HepG2 (cell line): ENCODE results near the gene ZNF225. TPM values are rescaled to one million over a fixed set of nuclear protein-coding genes. Genes with fewer than 3 reads are reported as not detected.

Experiments
- CREM ChIP-seq, 2 experiments: sonication (generic) in 1 of 2; formaldehyde crosslinking in 1 of 2; IDR thresholded peaks; 2 replicates each; pipeline versions ENCODE4 v1.4.0 to v1.6.1; 2016 to 2020; ENCODE audit warnings: antibody characterized with exemption in 1 of 2, mild to moderate bottlenecking in 1 of 2, missing genetic modification reagents in 1 of 2
- DMAP1 ChIP-seq: IDR thresholded peaks from 2 replicates; pipeline ENCODE4 v1.6.1; 2016
- FOXA3 ChIP-seq: IDR thresholded peaks from 2 replicates; pipeline ENCODE4 v1.6.1; 2016; ENCODE audit warnings: missing genetic modification reagents, missing compliant biosample characterization
- FOXO1 ChIP-seq: sonication (generic); formaldehyde crosslinking; IDR thresholded peaks from 2 replicates; pipeline ENCODE4 v1.4.0; 2020; ENCODE audit warnings: missing genetic modification reagents
- HES4 ChIP-seq: sonication (generic); formaldehyde crosslinking; IDR thresholded peaks from 2 replicates; pipeline ENCODE4 v1.9.0; 2021; ENCODE audit warnings: mild to moderate bottlenecking, missing genetic modification reagents, borderline replicate concordance
- KAT8 ChIP-seq: IDR thresholded peaks from 2 replicates; pipeline ENCODE4 v1.6.1; 2016; ENCODE audit warnings: missing genetic modification reagents, missing compliant biosample characterization
- KLF12 ChIP-seq: sonication (generic); formaldehyde crosslinking; IDR thresholded peaks from 2 replicates; pipeline ENCODE4 v1.4.0; 2020; ENCODE audit warnings: missing genetic modification reagents, borderline replicate concordance
- KMT2B ChIP-seq: IDR thresholded peaks from 2 replicates; pipeline ENCODE4 v1.6.1; 2016; ENCODE audit warnings: missing genetic modification reagents, missing compliant biosample characterization
- MBD4 ChIP-seq: IDR thresholded peaks from 2 replicates; pipeline ENCODE4 v1.6.1; 2012; ENCODE audit warnings: low read length, inconsistent platforms, borderline replicate concordance
- RARA ChIP-seq: IDR thresholded peaks from 2 replicates; pipeline ENCODE4 v1.6.1; 2016; ENCODE audit warnings: missing genetic modification reagents, missing compliant biosample characterization
- RBM39 ChIP-seq: fragments of 200-400 bp; formaldehyde crosslinking; IDR thresholded peaks from one replicate; pipeline ENCODE4 v1.6.1; 2018; ENCODE audit warnings: antibody characterized with exemption, mild to moderate bottlenecking, low read depth, low read length; ENCODE audit not compliant: poor library complexity, severe bottlenecking
- SRY ChIP-seq: sonication (generic); formaldehyde crosslinking; IDR thresholded peaks from 2 replicates; pipeline ENCODE4 v1.8.0; 2022; ENCODE audit warnings: mild to moderate bottlenecking, missing genetic modification reagents
- ZBTB20 ChIP-seq: sonication (generic); formaldehyde crosslinking; IDR thresholded peaks from 2 replicates; pipeline ENCODE4 v1.8.1; 2023; ENCODE audit warnings: missing genetic modification reagents, low read depth, mild to moderate bottlenecking, borderline replicate concordance
- ZBTB38 ChIP-seq: sonication (generic); formaldehyde crosslinking; IDR thresholded peaks from 2 replicates; pipeline ENCODE4 v1.5.1; 2020; ENCODE audit warnings: mild to moderate bottlenecking, missing genetic modification reagents
- ZMYM3 ChIP-seq: sonication (generic); formaldehyde crosslinking; IDR thresholded peaks from 2 replicates; pipeline ENCODE4 v1.5.1; 2020; ENCODE audit warnings: mild to moderate bottlenecking, missing genetic modification reagents
- ZNF143 ChIP-seq: sonication (generic); formaldehyde crosslinking; IDR thresholded peaks from 2 replicates; pipeline ENCODE4 v1.4.0; 2020; ENCODE audit warnings: missing genetic modification reagents
- ZNF343 ChIP-seq: sonication (generic); formaldehyde crosslinking; IDR thresholded peaks from 2 replicates; pipeline ENCODE4 v1.4.0; 2020; ENCODE audit warnings: mild to moderate bottlenecking, missing genetic modification reagents
- ZNF446 ChIP-seq: sonication (generic); formaldehyde crosslinking; IDR thresholded peaks from 2 replicates; pipeline ENCODE4 v1.5.0; 2020; ENCODE audit warnings: mild to moderate bottlenecking, missing genetic modification reagents
- ZNF563 ChIP-seq: sonication (generic); formaldehyde crosslinking; IDR thresholded peaks from 2 replicates; pipeline ENCODE4 v1.8.0; 2022; ENCODE audit warnings: mild to moderate bottlenecking, moderate library complexity, missing genetic modification reagents
- ZNF629 ChIP-seq: sonication (generic); formaldehyde crosslinking; conservative IDR thresholded peaks from 2 replicates; pipeline ENCODE4 v1.5.0; 2020; ENCODE audit warnings: missing genetic modification reagents
- ZNF773 ChIP-seq: sonication (generic); formaldehyde crosslinking; IDR thresholded peaks from 2 replicates; pipeline ENCODE4 v1.4.0; 2020; ENCODE audit warnings: missing genetic modification reagents, borderline replicate concordance
- ZSCAN22 ChIP-seq: sonication (generic); formaldehyde crosslinking; IDR thresholded peaks from 2 replicates; pipeline ENCODE4 v1.4.0; 2020; ENCODE audit warnings: mild to moderate bottlenecking, missing genetic modification reagents
- polyA plus RNA-seq, 8 experiments: library from polyadenylated mRNA; depleted of rRNA in 3 of 8; stranded (reverse) in 7 of 8; unstranded in 1 of 8; fragments of >200 nt; fragmentation: Illumina TruSeq in 4 of 8; extraction: Trizol in 4 of 8; gene quantifications; 2 replicates each; pipeline versions ENCODE4 v1.2.1 to v1.2.3, GENCODE V29; 2011 to 2016; ENCODE audit warnings: low read depth in 4 of 8, missing spikeins in 1 of 8, mixed read lengths in 1 of 8; ENCODE audit not compliant: insufficient read depth in 1 of 8
- total RNA-seq, 5 experiments: library from RNA; depleted of rRNA; stranded (reverse); fragments of >200 nt; fragmentation: Illumina TruSeq; extraction: Trizol; gene quantifications; 2 replicates each; pipeline ENCODE4 v1.2.3, GENCODE V29; 2016; ENCODE audit warnings: low read depth in 1 of 5
- TF ChIP-seq, protein P1 (sequence below): sonication (generic); formaldehyde crosslinking; IDR thresholded peaks from 2 replicates; pipeline ENCODE4 v1.8.1; 2023; ENCODE audit warnings: mild to moderate bottlenecking, inconsistent platforms, moderate library complexity, missing genetic modification reagents, borderline replicate concordance
- TF ChIP-seq, protein P2 (sequence below): conservative IDR thresholded peaks from 2 replicates; pipeline ENCODE4 v1.6.1; 2018; ENCODE audit warnings: missing genetic modification reagents
- TF ChIP-seq, protein P3 (sequence below): sonication (generic); formaldehyde crosslinking; IDR thresholded peaks from 2 replicates; pipeline ENCODE4 v1.5.0; 2020; ENCODE audit warnings: missing genetic modification reagents

The ZNF225 gene
- total and polyA plus RNA-seq, 2 of the 13 experiments (the other 11 are each of a cell fraction or from before 2014, with no cell fraction given): 0.87 to 3.3 TPM

DNA sequence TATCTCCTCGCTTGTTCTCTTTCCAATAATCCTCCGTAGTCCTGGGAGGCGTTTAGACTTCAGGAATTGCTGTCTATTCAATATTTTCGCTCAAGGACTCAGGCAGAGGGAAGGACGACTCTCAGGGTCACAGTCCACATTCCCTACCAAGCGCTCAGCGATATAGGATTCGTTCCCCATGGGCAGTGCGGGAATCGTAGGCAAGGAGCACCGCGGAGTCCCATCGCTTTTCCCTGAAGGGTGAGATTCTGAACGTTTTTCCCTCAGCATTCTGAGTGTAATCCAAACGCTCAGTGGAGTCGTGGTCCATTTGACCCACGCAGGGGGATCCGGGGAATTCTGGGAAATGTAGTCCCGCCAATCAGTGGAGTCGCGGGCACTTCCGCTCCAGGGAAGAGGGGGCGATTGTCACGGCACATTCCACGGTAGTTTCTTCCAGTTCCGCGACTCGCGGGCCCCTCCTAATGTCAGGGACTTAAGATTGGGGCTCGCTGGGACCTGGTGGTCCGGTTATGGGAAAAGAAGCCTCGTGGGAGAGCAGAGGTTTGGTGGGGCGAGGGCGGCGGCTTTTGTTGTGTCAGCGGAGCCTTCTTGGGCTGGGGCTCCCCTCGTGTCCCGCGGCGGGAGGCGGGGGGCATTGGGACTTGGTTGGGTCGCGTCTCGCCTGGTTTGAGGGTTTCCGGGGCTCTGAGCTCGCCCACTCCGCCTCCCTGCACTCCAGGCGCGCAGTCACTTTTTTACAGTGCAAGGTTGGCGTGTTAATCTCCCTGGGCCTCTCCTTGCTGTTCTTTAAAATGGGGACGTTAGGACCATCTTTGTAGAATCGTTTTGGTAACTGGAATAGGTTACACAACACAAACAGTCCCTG, 28.2 kb downstream of the ZNF225 start, which contains the start of gene ZNF234 (continued):
- TF ChIP-seq ZNF629 (CRISPR knock-in tag) (peak; percentile 99), ZSCAN22 (CRISPR knock-in tag) (no peak), ZBTB20 (CRISPR knock-in tag) (peak; percentile 63; the same call in 1 of the 2 replicates), DMAP1 (CRISPR knock-in tag) (peak; percentile 36; the same call in 1 of the 2 replicates), CREM (IDR thresholded peaks at IDR 0.05) (peak; percentile 92), CREM (CRISPR knock-in tag; IDR thresholded peaks at IDR 0.05) (no peak), ZNF343 (CRISPR knock-in tag) (no peak), MBD4 (no peak), SRY (no peak), ZMYM3 (CRISPR knock-in tag) (peak; percentile 97), ZBTB38 (0 out of 2 replicates have a peak, but pooled peaks have one; percentile 12), KAT8 (peak; percentile 80), KMT2B (CRISPR knock-in tag) (peak; percentile 71), ZNF143 (CRISPR knock-in tag) (peak; percentile 94), RARA (CRISPR knock-in tag) (peak; percentile 37; the same call in 1 of the 2 replicates), RBM39 (peak; percentile 76), FOXO1 (CRISPR knock-in tag) (no peak), HES4 (CRISPR knock-in tag) (no peak), ZNF446 (CRISPR knock-in tag) (peak; percentile 18; the same call in 1 of the 2 replicates), ZNF563 (CRISPR knock-in tag) (0 out of 2 replicates have a peak, but pooled peaks have one; percentile 44), FOXA3 (CRISPR knock-in tag) (peak; percentile 27; the same call in 1 of the 2 replicates), ZNF773 (CRISPR knock-in tag) (no peak), KLF12 (CRISPR knock-in tag) (0 out of 2 replicates have a peak, but pooled peaks have one; percentile 26)
- TF ChIP-seq, protein P1, sequence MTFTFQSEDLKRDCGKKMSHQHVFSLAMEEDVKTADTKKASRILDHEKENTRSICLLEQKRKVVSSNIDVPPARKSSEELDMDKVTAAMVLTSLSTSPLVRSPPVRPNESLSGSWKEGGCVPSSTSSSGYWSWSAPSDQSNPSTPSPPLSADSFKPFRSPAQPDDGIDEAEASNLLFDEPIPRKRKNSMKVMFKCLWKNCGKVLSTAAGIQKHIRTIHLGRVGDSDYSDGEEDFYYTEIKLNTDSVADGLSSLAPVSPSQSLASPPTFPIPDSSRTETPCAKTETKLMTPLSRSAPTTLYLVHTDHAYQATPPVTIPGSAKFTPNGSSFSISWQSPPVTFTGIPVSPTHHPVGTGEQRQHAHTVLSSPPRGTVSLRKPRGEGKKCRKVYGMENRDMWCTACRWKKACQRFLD (CRISPR knock-in tag): 0 out of 2 replicates have a peak, but pooled peaks have one; percentile 41
- TF ChIP-seq, protein P2, sequence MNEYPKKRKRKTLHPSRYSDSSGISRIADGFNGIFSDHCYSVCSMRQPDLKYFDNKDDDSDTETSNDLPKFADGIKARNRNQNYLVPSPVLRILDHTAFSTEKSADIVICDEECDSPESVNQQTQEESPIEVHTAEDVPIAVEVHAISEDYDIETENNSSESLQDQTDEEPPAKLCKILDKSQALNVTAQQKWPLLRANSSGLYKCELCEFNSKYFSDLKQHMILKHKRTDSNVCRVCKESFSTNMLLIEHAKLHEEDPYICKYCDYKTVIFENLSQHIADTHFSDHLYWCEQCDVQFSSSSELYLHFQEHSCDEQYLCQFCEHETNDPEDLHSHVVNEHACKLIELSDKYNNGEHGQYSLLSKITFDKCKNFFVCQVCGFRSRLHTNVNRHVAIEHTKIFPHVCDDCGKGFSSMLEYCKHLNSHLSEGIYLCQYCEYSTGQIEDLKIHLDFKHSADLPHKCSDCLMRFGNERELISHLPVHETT (CRISPR knock-in tag): no peak
- TF ChIP-seq, protein P3, sequence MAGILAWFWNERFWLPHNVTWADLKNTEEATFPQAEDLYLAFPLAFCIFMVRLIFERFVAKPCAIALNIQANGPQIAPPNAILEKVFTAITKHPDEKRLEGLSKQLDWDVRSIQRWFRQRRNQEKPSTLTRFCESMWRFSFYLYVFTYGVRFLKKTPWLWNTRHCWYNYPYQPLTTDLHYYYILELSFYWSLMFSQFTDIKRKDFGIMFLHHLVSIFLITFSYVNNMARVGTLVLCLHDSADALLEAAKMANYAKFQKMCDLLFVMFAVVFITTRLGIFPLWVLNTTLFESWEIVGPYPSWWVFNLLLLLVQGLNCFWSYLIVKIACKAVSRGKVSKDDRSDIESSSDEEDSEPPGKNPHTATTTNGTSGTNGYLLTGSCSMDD (CRISPR knock-in tag): no peak
